Left kidney (tissue), 1 donor: Measurements from ENCODE around the gene HSCB. TPM values are rescaled to one million over a fixed set of nuclear protein-coding genes. Genes with fewer than 3 reads are reported as not detected.

Experiments used
- polyA plus RNA-seq: library from polyadenylated mRNA; unstranded; fragments of 120-200 nt; gene quantifications from one replicate; pipeline ENCODE4 v1.2.1, GENCODE V29; 2013; ENCODE audit not compliant: insufficient read length

HSCB gene
- polyA plus RNA-seq, 1 donor = 23.6 TPM

Other genes with a start within 250 kb of the HSCB start
- 45.8 TPM for gene TTC28, start 62.2 kb upstream of the HSCB start, polyA plus RNA-seq
- 24.5 TPM for gene CHEK2, start 219 bp upstream of the HSCB start, polyA plus RNA-seq
- gene CCDC117, start 30.7 kb downstream of the HSCB start, polyA plus RNA-seq = 40.1 TPM
- 127 TPM for gene XBP1, start 58.5 kb downstream of the HSCB start, polyA plus RNA-seq
- gene ZNRF3, start 141.5 kb downstream of the HSCB start, polyA plus RNA-seq = 30.5 TPM